Subcutaneous adipose tissue (tissue), 4 donors: ENCODE data around the gene TRIM37. TPM values are rescaled to one million over a fixed set of nuclear protein-coding genes. Genes with fewer than 3 reads are reported as not detected.
A peak's percentile ranks its signal among the peaks of the same experiment; 100 is the strongest.

Experiments used
- small RNA-seq: library from RNA; depleted of rRNA; stranded (forward); fragments of <200 nt; gene quantifications from one replicate; pipeline ENCODE3, GENCODE V24; 2016
- total RNA-seq, 4 donors: library from RNA; depleted of rRNA; stranded (reverse); fragments of >200 nt; gene quantifications; one replicate each; pipeline ENCODE4 v1.1.0, GENCODE V29; 2016
- TF ChIP-seq, protein P1 (sequence below): fragments of 450-650 bp; IDR thresholded peaks from one replicate; pipeline ENCODE4 v1.5.1; 2016; ENCODE audit warnings: low read depth, mild to moderate bottlenecking, control low read depth, antibody characterized with exemption, moderate library complexity

Gene TRIM37
- total RNA-seq, 4 donors from 2014 or later: 16.3 to 27.6 (median 17.6) TPM

DNA sequence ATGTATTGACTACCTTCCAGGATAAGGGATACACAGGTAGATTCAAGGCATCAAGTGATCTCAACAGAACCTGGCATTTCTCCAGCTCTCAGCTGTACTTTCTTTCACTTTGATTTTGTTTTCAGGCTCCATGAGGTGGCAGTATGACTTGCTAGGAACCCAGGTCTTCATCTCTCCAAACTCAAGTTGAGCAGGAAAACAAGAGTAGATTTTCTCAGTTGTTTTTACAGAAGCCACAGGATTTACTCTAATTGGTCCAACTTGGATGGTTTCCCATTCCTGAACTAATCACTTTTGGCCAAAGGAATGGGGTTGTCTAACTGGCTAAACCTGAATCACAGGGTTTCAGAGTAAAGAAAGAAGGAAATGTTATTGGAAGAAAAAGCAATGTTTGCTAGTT lies 146.6 kb downstream of the TRIM37 start:
- TF ChIP-seq, protein P1, sequence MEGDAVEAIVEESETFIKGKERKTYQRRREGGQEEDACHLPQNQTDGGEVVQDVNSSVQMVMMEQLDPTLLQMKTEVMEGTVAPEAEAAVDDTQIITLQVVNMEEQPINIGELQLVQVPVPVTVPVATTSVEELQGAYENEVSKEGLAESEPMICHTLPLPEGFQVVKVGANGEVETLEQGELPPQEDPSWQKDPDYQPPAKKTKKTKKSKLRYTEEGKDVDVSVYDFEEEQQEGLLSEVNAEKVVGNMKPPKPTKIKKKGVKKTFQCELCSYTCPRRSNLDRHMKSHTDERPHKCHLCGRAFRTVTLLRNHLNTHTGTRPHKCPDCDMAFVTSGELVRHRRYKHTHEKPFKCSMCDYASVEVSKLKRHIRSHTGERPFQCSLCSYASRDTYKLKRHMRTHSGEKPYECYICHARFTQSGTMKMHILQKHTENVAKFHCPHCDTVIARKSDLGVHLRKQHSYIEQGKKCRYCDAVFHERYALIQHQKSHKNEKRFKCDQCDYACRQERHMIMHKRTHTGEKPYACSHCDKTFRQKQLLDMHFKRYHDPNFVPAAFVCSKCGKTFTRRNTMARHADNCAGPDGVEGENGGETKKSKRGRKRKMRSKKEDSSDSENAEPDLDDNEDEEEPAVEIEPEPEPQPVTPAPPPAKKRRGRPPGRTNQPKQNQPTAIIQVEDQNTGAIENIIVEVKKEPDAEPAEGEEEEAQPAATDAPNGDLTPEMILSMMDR: no peak

DNA sequence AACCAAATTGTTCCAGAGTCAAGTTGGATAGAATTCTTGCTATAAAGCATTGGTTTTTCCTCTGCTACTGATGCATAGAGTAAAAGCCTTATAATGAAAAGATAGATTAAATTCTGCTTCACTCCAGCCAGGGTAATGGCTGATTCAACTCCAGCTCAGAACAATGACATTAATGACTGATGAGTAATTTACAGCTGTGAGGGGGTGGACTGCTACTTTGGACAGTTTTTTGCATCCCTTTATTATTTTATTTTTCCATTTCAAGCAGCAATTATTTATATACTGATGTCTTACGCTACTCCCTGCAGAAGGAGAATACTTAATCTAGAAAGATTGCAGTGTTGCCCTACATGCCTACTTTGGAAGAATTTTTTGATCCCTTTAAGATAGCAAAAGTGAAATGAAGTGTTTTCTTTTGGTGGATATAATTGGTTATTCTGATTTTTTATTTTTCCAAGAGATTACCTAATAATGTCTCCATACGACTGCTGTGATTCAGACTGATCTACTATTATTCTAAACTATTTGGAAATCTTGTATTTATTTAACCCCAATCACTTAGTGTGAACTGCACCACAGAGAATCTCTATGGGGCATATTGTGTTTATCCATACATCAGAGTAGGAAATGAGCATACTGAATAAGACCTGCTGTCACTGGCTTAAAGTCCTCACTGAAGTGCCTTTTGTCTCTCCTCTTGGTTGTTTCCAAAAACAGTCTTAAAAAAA lies 149.5 kb downstream of the TRIM37 start:
- TF ChIP-seq, protein P1: no peak

DNA sequence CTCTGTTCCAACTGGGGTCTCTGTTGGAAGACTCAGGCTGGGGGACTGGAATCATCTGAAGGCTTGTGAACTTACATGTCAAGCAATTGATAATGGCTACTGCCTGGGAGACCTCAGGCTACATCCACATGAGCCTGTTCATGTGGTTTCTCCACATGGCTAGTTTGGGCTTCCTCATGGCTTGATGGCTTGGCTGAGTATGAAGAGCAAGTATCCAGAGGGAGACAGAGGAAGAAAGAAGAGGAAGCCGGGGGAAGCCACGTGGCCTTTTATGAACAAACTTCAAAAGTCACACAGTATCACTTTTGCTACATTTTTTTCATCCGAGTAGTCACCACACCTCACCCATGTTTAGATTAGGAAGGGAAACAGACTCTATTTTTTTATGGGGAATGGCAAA lies 158.9 kb downstream of the TRIM37 start:
- TF ChIP-seq, protein P1: no peak

DNA sequence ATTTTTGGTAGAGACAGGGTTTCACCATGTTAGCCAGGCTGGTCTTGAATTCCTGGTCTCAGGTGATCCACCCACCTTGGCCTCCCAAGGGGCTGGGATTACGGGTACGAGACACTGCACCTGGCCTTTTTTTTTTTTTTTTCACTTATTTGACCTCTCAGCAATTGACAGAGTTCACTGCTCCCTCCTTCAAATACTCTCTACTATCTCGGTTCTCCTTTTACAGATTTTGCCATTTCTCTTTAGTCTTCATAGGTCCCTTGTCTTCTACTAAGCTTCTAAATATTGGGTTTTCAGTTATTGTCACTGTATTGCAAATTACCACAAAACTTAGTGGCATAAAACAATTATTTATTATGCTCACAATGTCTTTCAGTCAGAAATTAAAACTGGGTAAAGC lies 159.3 kb downstream of the TRIM37 start:
- TF ChIP-seq, protein P1: no peak

DNA sequence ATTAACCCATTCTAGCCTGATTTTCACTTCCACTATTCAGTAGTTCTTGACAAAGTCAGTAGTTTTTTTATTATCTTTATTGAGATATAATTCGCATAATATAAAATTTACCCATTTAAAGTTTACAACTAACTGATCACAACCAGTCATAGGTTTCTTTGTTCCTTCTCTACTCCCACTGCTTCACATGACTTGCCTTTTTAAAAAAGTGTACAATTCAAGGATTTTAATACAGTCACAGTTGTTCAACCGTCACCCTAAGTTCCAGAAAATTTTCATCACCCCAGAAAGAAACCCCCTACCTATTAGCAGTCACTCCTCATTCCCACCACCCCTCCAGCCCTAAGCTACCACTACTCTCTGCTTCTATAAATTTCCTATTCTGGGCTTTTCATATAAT lies 162.5 kb downstream of the TRIM37 start:
- TF ChIP-seq, protein P1: no peak

DNA sequence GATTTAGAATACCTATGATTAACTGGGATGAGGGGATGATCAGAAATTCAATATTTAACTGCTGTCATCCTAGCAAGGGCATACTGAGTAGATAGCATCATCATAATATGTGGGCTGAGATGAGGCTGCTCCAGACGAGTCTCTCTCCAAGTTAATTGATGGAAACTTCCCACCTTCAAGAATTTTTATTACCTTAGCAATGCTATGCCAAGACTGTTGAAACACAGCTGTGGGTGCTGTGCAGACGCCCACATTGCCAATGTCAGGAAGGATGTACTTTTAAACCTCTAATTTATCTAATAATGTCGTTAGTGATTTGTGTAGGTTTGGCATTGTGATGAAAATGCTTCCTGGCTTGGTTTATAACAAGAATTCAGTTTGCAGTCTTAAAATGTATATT lies 170.4 kb downstream of the TRIM37 start:
- TF ChIP-seq, protein P1: no peak

DNA sequence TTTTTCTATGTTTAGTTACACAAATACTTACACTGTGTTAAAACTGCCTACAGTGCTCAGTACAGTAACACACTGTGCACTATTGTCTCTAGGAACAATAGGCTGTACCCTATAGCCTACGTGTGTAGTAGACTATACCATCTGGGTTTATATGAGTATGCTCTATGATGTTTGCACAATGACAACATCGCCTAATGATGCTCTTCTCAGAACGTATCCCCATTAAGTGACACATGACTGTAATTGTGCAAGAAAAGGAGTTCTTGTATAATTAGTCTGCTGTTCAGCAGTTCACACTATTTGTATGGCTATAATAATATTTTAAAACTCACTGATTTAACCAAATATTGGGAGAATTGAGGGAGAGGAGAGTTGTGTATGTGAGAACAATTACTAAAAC lies 173.7 kb downstream of the TRIM37 start:
- TF ChIP-seq, protein P1: no peak

Small RNA genes lying within 50 kb of the gene (small RNA-seq; reads per million reads assigned to genes)
- gene MIR301A (3.8 reads per million, percentile 67 among the genes with 10 or more reads in this experiment), gene MIR454 (7.9 reads per million, percentile 87 among the genes with 10 or more reads in this experiment), gene RN7SL716P (not detected), gene RNU2-58P (not detected)

Other genes with a start within 250 kb of the TRIM37 start
- 10 to 100 TPM; 14.7 to 29.7 (median 18.9) TPM for gene SKA2, start 48.3 kb upstream of the TRIM37 start, total RNA-seq
- gene PRR11, start 48.9 kb upstream of the TRIM37 start, total RNA-seq: 1 to 10 TPM; 1.3 to 4.8 (median 2.1) TPM
- gene SMG8, start 103.2 kb upstream of the TRIM37 start, total RNA-seq: 10 to 100 TPM in 2 of 4 donors, 1 to 10 TPM in 2; 7.2 to 11.7 (median 10.2) TPM
- gene GDPD1, start 113.6 kb upstream of the TRIM37 start, total RNA-seq: 1 to 10 TPM in 3 of 4 donors, under 1 TPM in 1; 0.94 to 4.0 (median 3.3) TPM
- 10 to 100 TPM; 55.2 to 65.4 (median 56.1) TPM for gene YPEL2, start 224.8 kb upstream of the TRIM37 start, total RNA-seq